NK-92 treated with Interleukin-12 subunit alpha and Interleukin-12 subunit beta, amount 100 ng/mL, for 24 hours (cell line): ENCODE data around the gene ZNF764.
A peak's percentile ranks its signal among the peaks of the same experiment; 100 is the strongest.
"Not testable (repeated sequence)": the region's sequence is repeated elsewhere in the genome, so short reads cannot be mapped to it uniquely, and the experiment has no call there.

Experiments
- DNase-seq: peaks from one replicate; lab custom pipeline; 2025; lab: John Stamatoyannopoulos, UW

The ZNF764 gene

GRCh38 chr16:30548416-30549253 lies 9.5 kb downstream of the ZNF764 start:
- no peak for DNase-seq

- no peak for DNase-seq
These were observed 12.1 kb downstream of the ZNF764 start for GRCh38 chr16:30546115-30546514.

GRCh38 chr16:30543067-30543466 lies 15.1 kb downstream of the ZNF764 start:
- DNase-seq, result no peak

- no peak for DNase-seq
These were observed 16.5 kb downstream of the ZNF764 start for GRCh38 chr16:30541502-30542329.

GRCh38 chr16:30540916-30541464 lies 17.2 kb downstream of the ZNF764 start:
- DNase-seq, result not testable (repeated sequence)

GRCh38 chr16:30539986-30540526 lies 18.1 kb downstream of the ZNF764 start:
- DNase-seq, result not testable (repeated sequence)

GRCh38 chr16:30539000-30539964 lies 18.9 kb downstream of the ZNF764 start:
- no peak for DNase-seq

GRCh38 chr16:30536391-30537024 lies 21.7 kb downstream of the ZNF764 start:
- not testable (repeated sequence) for DNase-seq

GRCh38 chr16:30535777-30536190 lies 22.4 kb downstream of the ZNF764 start:
- peak; percentile 67 for DNase-seq

- DNase-seq, result no peak
These were observed 22.9 kb downstream of the ZNF764 start for GRCh38 chr16:30535106-30535776.

- peak; percentile 89 for DNase-seq
These were observed 23.6 kb downstream of the ZNF764 start, which contains the start of gene ZNF747 for GRCh38 chr16:30534368-30535105. Gene ZNF747, minus strand, starts transcription at chr16:30534858. Its CDS starts 179 bp downstream, at chr16:30534679.

GRCh38 chr16:30533748-30534367 lies 24.3 kb downstream of the ZNF764 start:
- DNase-seq, result no peak

GRCh38 chr16:30533146-30533522 lies 25.0 kb downstream of the ZNF764 start:
- no peak for DNase-seq

GRCh38 chr16:30532285-30533145 lies 25.7 kb downstream of the ZNF764 start:
- DNase-seq, result no peak

- no peak for DNase-seq
These were observed 27.8 kb downstream of the ZNF764 start for GRCh38 chr16:30530163-30531037.

- no peak for DNase-seq
These were observed 29.2 kb downstream of the ZNF764 start for GRCh38 chr16:30528799-30529457.
